Tibial artery (tissue), 4 donors: Measurements from ENCODE around the gene BLM.

Experiments used
- DNase-seq, 2 donors: peaks; one replicate each; pipeline ENCODE4 v3.0.0-alpha.2; 2019
- H3K27ac ChIP-seq, 2 donors: fragments of 200-600 bp; sonication (generic) in 1 of 2; 1 replicate in 1 of 2; 2 replicates in 1 of 2; pipeline ENCODE4 v1.5.1; 2018 to 2019; ENCODE audit warnings: mild to moderate bottlenecking in 1 of 2
- H3K27me3 ChIP-seq, 2 donors: fragments of 200-600 bp; sonication (generic) in 1 of 2; one replicate each; pipeline versions ENCODE4 v1.5.1 to v1.6.0; 2016 to 2019
- H3K36me3 ChIP-seq, 3 donors: fragments of 200-600 bp; sonication (generic) in 2 of 3; one replicate each; pipeline ENCODE4 v1.5.1; 2016 to 2019; ENCODE audit warnings: mild to moderate bottlenecking in 2 of 3
- H3K4me1 ChIP-seq, 4 donors: fragments of 200-600 bp; sonication (generic) in 2 of 4; 1 replicate in 3 of 4; 2 replicates in 1 of 4; pipeline ENCODE4 v1.5.1; 2016 to 2019
- H3K4me3 ChIP-seq, 2 donors: fragments of 200-600 bp; sonication (generic) in 1 of 2; 1 replicate in 1 of 2; 2 replicates in 1 of 2; pipeline ENCODE4 v1.5.1; 2018 to 2019; ENCODE audit warnings: mild to moderate bottlenecking in 2 of 2
- H3K9me3 ChIP-seq, 3 donors: fragments of 200-600 bp; sonication (generic) in 1 of 3; one replicate each; pipeline ENCODE4 v1.5.1; 2016 to 2019
- CTCF ChIP-seq, 2 experiments: fragments of 200-600 bp in 1 of 2; fragments of 450-650 bp in 1 of 2; IDR thresholded peaks; one replicate each; pipeline ENCODE4 v1.5.1; 2017 to 2019; ENCODE audit warnings: antibody characterized with exemption in 2 of 2, mild to moderate bottlenecking in 1 of 2, moderate library complexity in 1 of 2
- intact Hi-C: fragments of 100-400 bp; cut with DNase I; formaldehyde crosslinking; loops from one replicate; pipeline ENCODE4 v1.15.0; 2023; ENCODE audit warnings: low total_unique reads

The BLM gene

GRCh38 chr15:90829942-90830440 lies 112.8 kb downstream of the BLM start:
- intact Hi-C loops: no loop called here
- Histone ChIP-seq H3K4me1 (no peaks in the 10 kb centered on the region), H3K27ac (peak overlapping the region in 1 of 2 donors; percentile 21), H3K27me3 (peaks cover 0 to 4% of the 10 kb centered on the region in 2 donors), H3K4me3 (no peak overlapping the region), H3K36me3 (no peaks in the 10 kb centered on the region), H3K9me3 (no peaks in the 10 kb centered on the region)
- DNase-seq: peak in 1 of 2 donors; percentile 55
- no peak for TF ChIP-seq CTCF (IDR thresholded peaks at IDR 0.05)

GRCh38 chr15:90834626-90835025 lies 117.5 kb downstream of the BLM start:
- Histone ChIP-seq H3K4me3 (no peak overlapping the region), H3K27me3 (no peaks in the 10 kb centered on the region), H3K27ac (no peak overlapping the region), H3K9me3 (no peaks in the 10 kb centered on the region), H3K36me3 (no peaks in the 10 kb centered on the region), H3K4me1 (peaks cover 0 to 1% (median 0%) of the 10 kb centered on the region in 4 donors)
- DNase-seq: no peak
- intact Hi-C loops: no loop called here
- no peak for TF ChIP-seq CTCF (IDR thresholded peaks at IDR 0.05)

- Histone ChIP-seq H3K27ac (no peak overlapping the region), H3K36me3 (no peaks in the 10 kb centered on the region), H3K27me3 (no peaks in the 10 kb centered on the region), H3K9me3 (no peaks in the 10 kb centered on the region), H3K4me1 (peaks cover 0 to 4% (median 0%) of the 10 kb centered on the region in 4 donors), H3K4me3 (no peak overlapping the region)
- TF ChIP-seq CTCF (IDR thresholded peaks at IDR 0.05): no peak
- DNase-seq: no peak
- intact Hi-C loops: no loop called here
Measured at GRCh38 chr15:90836296-90836871, 119.2 kb downstream of the BLM start.

- H3K9me3 ChIP-seq: no peaks in the 10 kb centered on the region
- intact Hi-C loops: no loop called here
- no peaks in the 10 kb centered on the region for H3K27me3 ChIP-seq
- H3K27ac ChIP-seq: no peak overlapping the region
- H3K4me1 ChIP-seq: peaks cover 0 to 4% (median 0%) of the 10 kb centered on the region in 4 donors
- no peak for DNase-seq
- no peak overlapping the region for H3K4me3 ChIP-seq
- no peak for TF ChIP-seq CTCF (IDR thresholded peaks at IDR 0.05)
- no peaks in the 10 kb centered on the region for H3K36me3 ChIP-seq
Measured at GRCh38 chr15:90837094-90837493, 119.9 kb downstream of the BLM start.

- no peak for DNase-seq
- intact Hi-C loops: no loop called here
- no peak for TF ChIP-seq CTCF (IDR thresholded peaks at IDR 0.05)
Measured at GRCh38 chr15:90838139-90838538, 121.0 kb downstream of the BLM start.

More at GRCh38 chr15:90838139-90838538, 121.0 kb downstream of the BLM start:
- H3K4me1 ChIP-seq: peaks cover 0 to 4% (median 0%) of the 10 kb centered on the region in 4 donors
- H3K9me3 ChIP-seq: no peaks in the 10 kb centered on the region
- no peaks in the 10 kb centered on the region for H3K27me3 ChIP-seq
- no peak overlapping the region for H3K27ac ChIP-seq
- no peaks in the 10 kb centered on the region for H3K36me3 ChIP-seq
- no peak overlapping the region for H3K4me3 ChIP-seq
